Right lobe of liver (tissue), 6 donors: ENCODE measurements around the gene FREY1. TPM values are rescaled to one million over a fixed set of nuclear protein-coding genes. Genes with fewer than 3 reads are reported as not detected.
A peak's percentile ranks its signal among the peaks of the same experiment; 100 is the strongest.

ENCODE experiments used
- ATAC-seq, 4 donors: fragments of 200-7000 bp; cut with Tn5 transposase; one replicate each; pipeline ENCODE4 v1.9.1; 2020; ENCODE audit warnings: mild to moderate bottlenecking in 4 of 4, moderate library complexity in 4 of 4
- DNase-seq, 3 donors: peaks; one replicate each; pipeline ENCODE4 v3.0.0-alpha.2; 2020
- H3K27ac ChIP-seq, 3 donors: fragments of 200-600 bp; one replicate each; pipeline ENCODE4 v1.8.0; 2022
- H3K27me3 ChIP-seq, 2 donors: fragments of 200-600 bp; one replicate each; pipeline ENCODE4 v1.8.0; 2022
- H3K36me3 ChIP-seq, 4 donors: fragments of 200-600 bp; sonication (generic) in 1 of 4; one replicate each; pipeline versions ENCODE4 v1.5.1 to v1.8.0; 2017 to 2022; ENCODE audit warnings: control low read depth in 1 of 4
- H3K4me1 ChIP-seq, 4 donors: fragments of 200-600 bp; sonication (generic) in 1 of 4; one replicate each; pipeline versions ENCODE4 v1.5.1 to v1.8.0; 2017 to 2022; ENCODE audit warnings: control low read depth in 1 of 4
- H3K4me3 ChIP-seq, 3 donors: fragments of 200-600 bp; one replicate each; pipeline ENCODE4 v1.8.0; 2022
- H3K9me3 ChIP-seq, 4 donors: fragments of 200-600 bp; sonication (generic) in 1 of 4; one replicate each; pipeline versions ENCODE4 v1.5.1 to v1.8.0; 2017 to 2022; ENCODE audit warnings: control low read depth in 1 of 4
- POLR2A ChIP-seq: fragments of 450-650 bp; IDR thresholded peaks from one replicate; pipeline ENCODE4 v1.6.1; 2017; ENCODE audit warnings: antibody characterized with exemption, mild to moderate bottlenecking
- whole genome bisulfite sequencing: methylation state at CpG from one replicate; pipeline ENCODE4 v1.1.6; 2018; ENCODE audit warnings: low coverage, low lambda C conversion rate; ENCODE audit not compliant: insufficient coverage; ENCODE audit errors: missing lambda C conversion rate; 5-methylcytosine and 5-hydroxymethylcytosine counted together
- intact Hi-C, 2 donors: fragments of 100-400 bp; cut with DNase I; formaldehyde crosslinking; loops; one replicate each; pipeline versions ENCODE4 v1.11.2 to v1.14.1; 2022
- total RNA-seq, 6 experiments: library from RNA; depleted of rRNA in 2 of 6; stranded (reverse); fragments of >200 nt in 2 of 6; fragmentation: NEBNext Ultra II Directional in 3 of 6; extraction: Animal tissue kit (Norgen Biotek cat#: 25700) in 3 of 6; gene quantifications; one replicate each; pipeline versions ENCODE4 v1.1.0 to v1.2.4, GENCODE V29; 2016 to 2023
- TF ChIP-seq, protein P1 (sequence below), 4 donors: fragments of 200-600 bp in 3 of 4; fragments of 450-650 bp in 1 of 4; IDR thresholded peaks; one replicate each; pipeline versions ENCODE4 v1.5.1 to v1.8.0; 2016 to 2022; ENCODE audit warnings: antibody characterized with exemption in 4 of 4, mild to moderate bottlenecking in 2 of 4
- donor health status: DM: no; HTN: yes; CAD: no.
- donor health status: DM: no; HTN: no; CAD: no.
- donor health status: DM: no; HTN: no; CAD: no.
- donor health status: DM: no; HTN: yes; CAD: no.
- donor health status: DM: no; HTN: yes; CAD: no.

FREY1 gene
- total RNA-seq, 6 experiments from 2014 or later = 0.40 to 0.90 (median 0.42) TPM; not detected in 3

DNA sequence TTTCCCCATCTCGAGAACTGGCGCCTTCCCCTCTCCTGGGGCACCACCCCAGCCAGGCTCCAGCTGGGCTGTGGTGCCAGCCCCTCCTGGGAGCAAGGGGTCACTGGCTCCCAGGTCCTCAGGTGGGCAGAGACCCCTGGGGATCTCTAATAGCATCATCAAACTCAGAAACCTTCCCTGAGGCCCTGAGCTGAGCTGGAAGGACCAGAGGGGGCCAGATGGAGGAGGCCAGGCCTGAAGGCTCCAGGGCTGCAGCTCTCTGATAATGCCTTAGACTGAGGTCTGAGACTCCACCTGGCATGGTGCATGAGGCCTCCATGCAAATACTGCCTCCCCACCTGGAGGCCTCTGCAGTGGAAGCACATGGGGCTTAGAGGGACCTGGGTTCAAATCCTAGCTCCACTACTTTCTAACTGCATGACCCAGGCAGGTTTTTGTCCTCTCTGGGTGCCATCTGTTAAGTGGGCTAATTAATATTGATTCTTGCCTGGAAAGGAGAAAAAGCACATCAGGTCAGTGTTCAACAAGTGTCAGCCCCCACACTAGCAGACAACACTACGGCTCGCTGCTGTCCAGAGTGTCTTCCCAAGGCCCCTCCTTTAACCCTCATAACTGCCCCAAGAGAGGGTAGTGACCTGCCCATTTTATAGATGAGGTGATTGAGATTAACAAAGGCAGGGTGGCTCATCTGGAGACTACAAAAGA is 20.1 kb downstream of the FREY1 start:
- Histone ChIP-seq H3K4me1 (peaks cover 0 to 14% (median 0%) of the 10 kb centered on the region in 4 donors), H3K36me3 (peaks cover 0 to 5% (median 3%) of the 10 kb centered on the region in 4 donors), H3K27ac (no peak overlapping the region), H3K9me3 (no peaks in the 10 kb centered on the region), H3K4me3 (no peak overlapping the region), H3K27me3 (no peaks in the 10 kb centered on the region)
- no peak for DNase-seq
- TF ChIP-seq POLR2A = no peak
- TF ChIP-seq, protein P1, sequence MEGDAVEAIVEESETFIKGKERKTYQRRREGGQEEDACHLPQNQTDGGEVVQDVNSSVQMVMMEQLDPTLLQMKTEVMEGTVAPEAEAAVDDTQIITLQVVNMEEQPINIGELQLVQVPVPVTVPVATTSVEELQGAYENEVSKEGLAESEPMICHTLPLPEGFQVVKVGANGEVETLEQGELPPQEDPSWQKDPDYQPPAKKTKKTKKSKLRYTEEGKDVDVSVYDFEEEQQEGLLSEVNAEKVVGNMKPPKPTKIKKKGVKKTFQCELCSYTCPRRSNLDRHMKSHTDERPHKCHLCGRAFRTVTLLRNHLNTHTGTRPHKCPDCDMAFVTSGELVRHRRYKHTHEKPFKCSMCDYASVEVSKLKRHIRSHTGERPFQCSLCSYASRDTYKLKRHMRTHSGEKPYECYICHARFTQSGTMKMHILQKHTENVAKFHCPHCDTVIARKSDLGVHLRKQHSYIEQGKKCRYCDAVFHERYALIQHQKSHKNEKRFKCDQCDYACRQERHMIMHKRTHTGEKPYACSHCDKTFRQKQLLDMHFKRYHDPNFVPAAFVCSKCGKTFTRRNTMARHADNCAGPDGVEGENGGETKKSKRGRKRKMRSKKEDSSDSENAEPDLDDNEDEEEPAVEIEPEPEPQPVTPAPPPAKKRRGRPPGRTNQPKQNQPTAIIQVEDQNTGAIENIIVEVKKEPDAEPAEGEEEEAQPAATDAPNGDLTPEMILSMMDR (IDR thresholded peaks at IDR 0.05) = no peak
- WGBS = 93% methylated on average over 2 of the region's 4 CpGs
- ATAC-seq = no peak
- intact Hi-C loops = no loop called here

DNA sequence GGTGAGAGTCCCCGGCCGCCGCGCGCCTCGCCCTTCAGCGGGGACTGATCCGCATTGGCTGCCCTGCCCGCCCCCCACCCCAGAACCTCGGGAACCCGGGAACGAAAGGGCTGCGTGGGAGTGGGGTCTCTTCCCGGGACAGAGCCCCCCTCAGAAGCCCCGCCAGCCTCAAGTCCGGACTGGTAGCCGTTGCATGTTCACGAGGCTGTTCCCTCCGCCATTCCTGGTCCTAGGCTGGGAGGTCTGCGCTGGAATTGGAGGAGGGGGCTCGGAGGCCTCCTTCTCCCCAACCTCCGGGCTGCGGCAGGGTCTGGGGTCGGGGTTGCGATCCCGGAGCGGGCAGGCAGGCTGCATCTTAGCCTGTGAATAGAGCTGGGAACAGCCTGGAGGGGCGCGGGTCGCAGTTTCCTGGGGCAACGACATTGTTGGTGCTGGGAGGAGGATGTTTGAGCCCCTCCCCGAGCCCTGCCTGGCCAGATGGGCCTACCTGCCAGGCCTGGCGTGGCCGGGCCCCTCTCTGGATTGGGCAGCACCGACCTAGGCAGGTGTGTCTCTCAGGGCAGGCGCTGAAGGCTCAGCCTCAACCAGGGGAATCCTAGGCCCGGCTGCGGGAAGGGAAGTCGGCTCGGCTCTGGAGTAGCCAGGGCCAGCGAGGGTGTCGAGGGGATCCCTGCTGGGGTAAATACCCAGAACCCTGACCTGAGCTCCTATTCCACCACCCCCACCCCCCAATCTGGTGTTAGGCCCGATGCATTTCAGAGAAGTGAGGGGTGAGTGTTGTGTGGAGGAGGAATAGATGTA is 20.9 kb downstream of the FREY1 start:
- Histone ChIP-seq H3K4me3 (peak overlapping the region; percentile 23 to 51 (median 34)), H3K36me3 (peaks cover 0 to 13% (median 8%) of the 10 kb centered on the region in 4 donors), H3K27me3 (no peaks in the 10 kb centered on the region), H3K9me3 (no peaks in the 10 kb centered on the region), H3K4me1 (peaks cover 0 to 7% (median 0%) of the 10 kb centered on the region in 4 donors), H3K27ac (no peak overlapping the region)
- WGBS = 35% methylated on average over 4 of the region's 43 CpGs
- intact Hi-C loops = no loop called here
- TF ChIP-seq, protein P1 (IDR thresholded peaks at IDR 0.05) = no peak
- TF ChIP-seq POLR2A = no peak
- no peak for DNase-seq
- no peak for ATAC-seq

DNA sequence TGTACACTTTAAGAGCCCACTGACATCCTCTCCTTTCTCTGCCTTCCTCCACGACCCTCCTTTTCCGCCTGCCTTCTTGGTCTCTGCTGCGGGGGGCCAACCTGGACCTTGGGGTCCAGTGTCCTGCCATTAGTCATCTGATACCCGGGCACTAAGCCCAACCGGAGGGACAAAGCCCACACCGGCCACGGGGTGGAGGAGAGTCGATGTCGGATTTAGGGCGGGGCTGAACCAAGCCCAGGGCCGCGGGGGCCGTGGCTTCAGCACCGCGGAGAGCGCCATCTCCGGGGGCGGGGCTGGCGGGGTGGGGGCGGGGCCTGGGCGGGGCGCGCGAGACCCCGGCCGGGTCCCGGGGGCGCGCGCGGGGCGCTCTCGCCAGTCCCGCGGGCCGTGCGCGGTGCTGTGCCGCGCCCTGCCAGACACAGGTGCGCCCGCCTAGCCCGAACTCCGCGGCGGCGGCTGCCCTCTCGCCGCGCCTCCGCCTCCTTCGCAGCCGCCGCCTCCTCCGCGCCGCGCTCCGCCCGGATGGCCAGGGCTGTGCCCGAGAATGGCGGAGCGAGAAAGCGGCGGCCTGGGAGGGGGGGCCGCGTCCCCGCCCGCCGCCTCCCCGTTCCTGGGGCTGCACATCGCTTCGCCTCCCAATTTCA is 21.7 kb downstream of the FREY1 start, which contains the start of gene MAPK8IP1:
Gene MAPK8IP1, plus strand, starts transcription at position 378 of the 647 bp plus-strand sequence. Its CDS starts 170 bp downstream, at position 548.
- Histone ChIP-seq H3K27me3 (no peaks in the 10 kb centered on the region), H3K9me3 (no peaks in the 10 kb centered on the region), H3K27ac (no peak within 1 kb of the TSS), H3K36me3 (peaks cover 0 to 20% (median 14%) of the 10 kb centered on the region in 4 donors), H3K4me1 (peaks cover 0 to 5% (median 0%) of the 10 kb centered on the region in 4 donors), H3K4me3 (peak within 1 kb of the TSS; percentile 23 to 51 (median 34))
- intact Hi-C loops = no loop called here
- peak; percentile 61 to 77 (median 76) for DNase-seq
- TF ChIP-seq POLR2A = no peak
- TF ChIP-seq, protein P1 (IDR thresholded peaks at IDR 0.05) = no peak
- 4% methylated on average over 8 of the region's 73 CpGs for WGBS
- ATAC-seq = peak; percentile 86 to 92 (median 89)

DNA sequence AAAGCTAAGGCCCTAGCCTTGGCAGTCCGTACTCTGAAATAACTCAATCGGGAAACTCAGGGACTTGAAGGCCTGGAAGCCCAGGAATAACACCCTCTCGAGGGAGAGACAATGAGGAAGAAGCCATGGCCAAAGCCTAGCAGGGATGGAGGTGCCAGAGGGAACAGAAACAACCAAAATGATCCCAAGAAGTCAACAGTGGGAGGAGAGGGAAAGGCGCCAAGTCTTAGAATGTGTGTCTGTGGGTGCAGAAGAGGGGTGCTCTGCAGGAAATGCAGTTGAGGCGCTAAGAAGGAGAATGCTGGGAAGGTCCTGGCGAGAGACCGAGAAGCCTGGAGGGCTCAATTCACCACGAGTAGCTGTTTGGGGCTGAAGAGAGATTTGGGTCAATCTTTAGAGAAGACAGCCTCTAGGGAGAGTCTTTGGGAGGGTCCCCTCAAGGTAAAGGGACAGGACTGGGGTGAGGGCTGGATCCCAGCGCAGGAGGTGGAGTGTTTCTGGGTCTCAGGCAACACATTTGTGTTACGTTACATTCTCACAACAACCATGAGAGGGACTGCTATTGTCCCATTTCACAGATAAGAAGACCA is 22.4 kb downstream of the FREY1 start:
- ATAC-seq (peak in 2 of 4 donors; percentile 4 to 10), DNase-seq (no peak)
- intact Hi-C loops = no loop called here
- peaks cover 0 to 27% (median 19%) of the 10 kb centered on the region in 4 donors for H3K36me3 ChIP-seq
- H3K27ac ChIP-seq = no peak overlapping the region
- WGBS = 65% methylated on average over 6 of the region's 10 CpGs
- H3K4me1 ChIP-seq = peaks cover 0 to 5% (median 0%) of the 10 kb centered on the region in 4 donors
- no peak overlapping the region for H3K4me3 ChIP-seq
- TF ChIP-seq, protein P1 (IDR thresholded peaks at IDR 0.05) = no peak
- TF ChIP-seq POLR2A = no peak
- H3K27me3 ChIP-seq = no peaks in the 10 kb centered on the region
- H3K9me3 ChIP-seq = no peaks in the 10 kb centered on the region
